ENCODE results near the gene IQSEC2. TPM values are rescaled to one million over a fixed set of nuclear protein-coding genes. Genes with fewer than 3 reads are reported as not detected.

The IQSEC2 gene
- total RNA-seq, 1 donor from 2014 or later: 3.1 TPM

GRCh38 chrX:53268173-53268572, 13.2 kb downstream of the IQSEC2 start:
- DNase-seq (ENCODE audit: low spot score): peak; percentile 18

GRCh38 chrX:53266914-53267313, 14.5 kb downstream of the IQSEC2 start:
- no peak for DNase-seq (ENCODE audit: low spot score)

- DNase-seq (ENCODE audit: low spot score): no peak
Measured at GRCh38 chrX:53265771-53266574, 15.4 kb downstream of the IQSEC2 start.

- no peak for DNase-seq (ENCODE audit: low spot score)
Measured at GRCh38 chrX:53263597-53264094, 17.7 kb downstream of the IQSEC2 start.

- DNase-seq (ENCODE audit: low spot score): no peak
Measured at GRCh38 chrX:53262918-53263394, 18.4 kb downstream of the IQSEC2 start.

- DNase-seq (ENCODE audit: low spot score): no peak
Measured at GRCh38 chrX:53262189-53262917, 19.0 kb downstream of the IQSEC2 start.

- no peak for DNase-seq (ENCODE audit: low spot score)
Measured at GRCh38 chrX:53261355-53261972, 19.9 kb downstream of the IQSEC2 start.

GRCh38 chrX:53260836-53261235, 20.5 kb downstream of the IQSEC2 start:
- no peak for DNase-seq (ENCODE audit: low spot score)

GRCh38 chrX:53257670-53258423, 23.5 kb downstream of the IQSEC2 start:
- no peak for DNase-seq (ENCODE audit: low spot score)

GRCh38 chrX:53257166-53257565, 24.2 kb downstream of the IQSEC2 start:
- DNase-seq (ENCODE audit: low spot score): no peak

GRCh38 chrX:53256446-53257041, 24.8 kb downstream of the IQSEC2 start:
- no peak for DNase-seq (ENCODE audit: low spot score)

GRCh38 chrX:53255738-53256191, 25.6 kb downstream of the IQSEC2 start:
- no peak for DNase-seq (ENCODE audit: low spot score)

GRCh38 chrX:53254570-53255461, 26.6 kb downstream of the IQSEC2 start:
- DNase-seq (ENCODE audit: low spot score): no peak

GRCh38 chrX:53253293-53254020, 27.9 kb downstream of the IQSEC2 start:
- DNase-seq (ENCODE audit: low spot score): no peak

GRCh38 chrX:53251307-53251706, 30.1 kb downstream of the IQSEC2 start:
- no peak for DNase-seq (ENCODE audit: low spot score)

GRCh38 chrX:53250556-53250955, 30.8 kb downstream of the IQSEC2 start:
- DNase-seq (ENCODE audit: low spot score): no peak

GRCh38 chrX:53249408-53250042, 31.9 kb downstream of the IQSEC2 start:
- DNase-seq (ENCODE audit: low spot score): no peak

- no peak for DNase-seq (ENCODE audit: low spot score)
Measured at GRCh38 chrX:53247928-53248327, 33.5 kb downstream of the IQSEC2 start.

GRCh38 chrX:53246231-53246630, 35.2 kb downstream of the IQSEC2 start:
- no peak for DNase-seq (ENCODE audit: low spot score)

Data from umbilical cord (tissue), 2 donors.